ENCODE data around the gene PDE4D.

GRCh38 chr5:59065554-59065953 lies 828.0 kb downstream of the PDE4D start:
- TF ChIP-seq CTCF (IDR thresholded peaks at IDR 0.05), result no peak
- TF ChIP-seq EZH2 (IDR thresholded peaks at IDR 0.05; ENCODE audit: borderline replicate concordance, insufficient read depth, low read depth, low read length, poor library complexity, severe bottlenecking), result no peak
